Gastroesophageal sphincter (tissue), 4 donors: ENCODE measurements around the gene PPCDC. TPM values are rescaled to one million over a fixed set of nuclear protein-coding genes. Genes with fewer than 3 reads are reported as not detected.

Source experiments
- ATAC-seq: fragments of 150-250 bp; one replicate; pipeline ENCODE4 v1.9.1; 2016; ENCODE audit warnings: mild to moderate bottlenecking, moderate library complexity
- H3K27ac ChIP-seq, 4 donors: fragments of 200-600 bp; sonication (generic) in 3 of 4; 1 replicate in 3 of 4; 2 replicates in 1 of 4; pipeline ENCODE4 v1.5.1; 2016 to 2019
- H3K27me3 ChIP-seq: fragments of 200-600 bp; sonication (generic); one replicate; pipeline ENCODE4 v1.5.1; 2019
- H3K36me3 ChIP-seq, 2 donors: fragments of 200-600 bp; sonication (generic); one replicate each; pipeline ENCODE4 v1.5.1; 2019; ENCODE audit warnings: control low read depth in 1 of 2
- H3K4me1 ChIP-seq, 3 donors: fragments of 200-600 bp; sonication (generic); 1 replicate in 2 of 3; 2 replicates in 1 of 3; pipeline ENCODE4 v1.5.1; 2016 to 2019; ENCODE audit warnings: control low read depth in 2 of 3
- H3K4me3 ChIP-seq, 2 donors: fragments of 200-600 bp; sonication (generic); one replicate each; pipeline ENCODE4 v1.5.1; 2019; ENCODE audit warnings: mild to moderate bottlenecking in 1 of 2, moderate library complexity in 1 of 2
- H3K9me3 ChIP-seq, 3 donors: fragments of 200-600 bp; sonication (generic); one replicate each; pipeline ENCODE4 v1.5.1; 2017 to 2019; ENCODE audit warnings: control low read depth in 2 of 3
- CTCF ChIP-seq, 4 experiments: fragments of 200-600 bp in 2 of 4; fragments of 450-650 bp in 2 of 4; sonication (generic) in 1 of 4; IDR thresholded peaks; one replicate each; pipeline ENCODE4 v1.5.1; 2017 to 2019; ENCODE audit warnings: antibody characterized with exemption in 4 of 4, mild to moderate bottlenecking in 2 of 4, moderate library complexity in 2 of 4
- EP300 ChIP-seq: sonication (generic); formaldehyde crosslinking; IDR thresholded peaks from one replicate; pipeline ENCODE4 v1.6.1; 2017; ENCODE audit warnings: antibody characterized with exemption, mild to moderate bottlenecking
- POLR2A ChIP-seq, 2 donors: fragments of 450-650 bp; IDR thresholded peaks; one replicate each; pipeline ENCODE4 v1.6.1; 2017; ENCODE audit warnings: antibody characterized with exemption in 2 of 2, mild to moderate bottlenecking in 2 of 2, moderate library complexity in 1 of 2
- POLR2AphosphoS5 ChIP-seq: sonication (generic); formaldehyde crosslinking; IDR thresholded peaks from one replicate; pipeline ENCODE4 v1.6.1; 2017; ENCODE audit warnings: antibody characterized with exemption
- WGBS, 2 donors: methylation state at CpG; one replicate each; pipeline ENCODE4 v1.1.5; 2018; ENCODE audit warnings: low coverage in 1 of 2; 5-methylcytosine and 5-hydroxymethylcytosine counted together
- total RNA-seq, 4 donors: library from RNA; depleted of rRNA; stranded (reverse); fragments of >200 nt; gene quantifications; one replicate each; pipeline ENCODE4 v1.1.0, GENCODE V29; 2016

Gene PPCDC
- total RNA-seq, 4 donors from 2014 or later = 7.8 to 14.2 (median 12.9) TPM

- Histone ChIP-seq H3K27me3 (no peaks in the 10 kb centered on the region), H3K4me1 (peaks cover 0 to 58% (median 30%) of the 10 kb centered on the region in 3 donors)
- WGBS, 2 donors = 75 to 80% methylated on average over 2 to 3 of the region's 12 CpGs
Measured at GRCh38 chr15:75042730-75043508, 19.5 kb downstream of the PPCDC start.

GRCh38 chr15:75043509-75044257 lies 20.3 kb downstream of the PPCDC start:
- ATAC-seq = peak; percentile 94
- Histone ChIP-seq H3K27ac (peak overlapping the region; percentile 14 to 84 (median 80)), H3K4me3 (peak overlapping the region in 1 of 2 donors; percentile 22), H3K4me1 (peaks cover 0 to 66% (median 32%) of the 10 kb centered on the region in 3 donors), H3K9me3 (no peaks in the 10 kb centered on the region), H3K27me3 (no peaks in the 10 kb centered on the region), H3K36me3 (peaks cover 0 to 5% of the 10 kb centered on the region in 2 donors)
- peak in 3 of 4 experiments; percentile 41 to 62 (median 53) for TF ChIP-seq CTCF (IDR thresholded peaks at IDR 0.05)
- no peak for TF ChIP-seq POLR2A (IDR thresholded peaks at IDR 0.05)
- TF ChIP-seq POLR2AphosphoS5 = peak; percentile 67
- 0 to 10% methylated on average over 2 to 6 of the region's 20 CpGs for whole genome bisulfite sequencing, 2 donors

More at GRCh38 chr15:75042730-75043508, 19.5 kb downstream of the PPCDC start:
- Histone ChIP-seq H3K9me3 (no peaks in the 10 kb centered on the region), H3K27ac (peak overlapping the region; percentile 14 to 84 (median 80)), H3K4me3 (peak overlapping the region in 1 of 2 donors; percentile 22), H3K36me3 (peaks cover 0 to 5% of the 10 kb centered on the region in 2 donors)
- peak; percentile 31 for ATAC-seq
- TF ChIP-seq CTCF (IDR thresholded peaks at IDR 0.05) (peak in 3 of 4 experiments; percentile 24 to 49 (median 40)), EP300 (no peak), POLR2AphosphoS5 (peak; percentile 9), POLR2A (IDR thresholded peaks at IDR 0.05) (no peak)

GRCh38 chr15:75044258-75044878 lies 21.0 kb downstream of the PPCDC start:
- H3K27ac ChIP-seq = peak overlapping the region in 3 of 4 donors; percentile 80 to 84 (median 81)
- peak overlapping the region in 1 of 2 donors; percentile 22 for H3K4me3 ChIP-seq
- whole genome bisulfite sequencing, 2 donors = 67 to 80% methylated on average over 1 to 9 of the region's 14 CpGs
- no peak for TF ChIP-seq POLR2AphosphoS5
- no peak for TF ChIP-seq POLR2A (IDR thresholded peaks at IDR 0.05)
- TF ChIP-seq CTCF (IDR thresholded peaks at IDR 0.05) = no peak
- TF ChIP-seq EP300 = no peak
- H3K9me3 ChIP-seq = no peaks in the 10 kb centered on the region
- no peaks in the 10 kb centered on the region for H3K27me3 ChIP-seq
- ATAC-seq = no peak
- peaks cover 0 to 5% of the 10 kb centered on the region in 2 donors for H3K36me3 ChIP-seq
- H3K4me1 ChIP-seq = peaks cover 0 to 73% (median 38%) of the 10 kb centered on the region in 3 donors

- ATAC-seq = no peak
- 87 to 90% methylated on average over 3 to 4 of the region's 6 CpGs for WGBS, 2 donors
- no peak for TF ChIP-seq POLR2A (IDR thresholded peaks at IDR 0.05)
- TF ChIP-seq POLR2AphosphoS5 = no peak
- TF ChIP-seq CTCF (IDR thresholded peaks at IDR 0.05) = no peak
- no peak for TF ChIP-seq EP300
- Histone ChIP-seq H3K27ac (peak overlapping the region in 2 of 4 donors; percentile 80 to 84), H3K4me1 (peaks cover 0 to 83% (median 44%) of the 10 kb centered on the region in 3 donors), H3K9me3 (no peaks in the 10 kb centered on the region), H3K27me3 (no peaks in the 10 kb centered on the region), H3K4me3 (no peak overlapping the region), H3K36me3 (peaks cover 0 to 5% of the 10 kb centered on the region in 2 donors)
Measured at GRCh38 chr15:75045332-75046015, 22.1 kb downstream of the PPCDC start.
